DOHH2 (cell line): ENCODE measurements around the gene TICRR.

ENCODE experiments used
- CTCF ChIP-seq: fragments of 200-600 bp; sonication (generic); IDR thresholded peaks from one replicate; pipeline ENCODE4 v1.5.1; 2014; ENCODE audit warnings: antibody characterized with exemption, mild to moderate bottlenecking, low read depth, low read length; ENCODE audit not compliant: poor library complexity, severe bottlenecking
- EZH2phosphoT487 ChIP-seq: fragments of 200-600 bp; sonication (generic); IDR thresholded peaks from 2 replicates; pipeline ENCODE4 v1.6.1; 2017; ENCODE audit warnings: borderline replicate concordance, mild to moderate bottlenecking, antibody characterized with exemption, low read length, moderate library complexity, mixed read lengths

GRCh38 chr15:89646416-89647141 is 71.3 kb downstream of the TICRR start:
- TF ChIP-seq CTCF (no peak), EZH2phosphoT487 (no peak)
